ENCODE results near the gene SMCO3.

- TF ChIP-seq ZBTB7A (IDR thresholded peaks at IDR 0.05; ENCODE audit: low read depth): no peak
- TF ChIP-seq NFIC (IDR thresholded peaks at IDR 0.05): no peak
- no peak for TF ChIP-seq TAF1 (IDR thresholded peaks at IDR 0.05; ENCODE audit: low read depth)
- TF ChIP-seq CEBPB (IDR thresholded peaks at IDR 0.05): no peak
- no peak for TF ChIP-seq EP300 (IDR thresholded peaks at IDR 0.05; ENCODE audit: borderline replicate concordance)
- no peak for TF ChIP-seq TEAD4 (IDR thresholded peaks at IDR 0.05)
- TF ChIP-seq FOXM1 (IDR thresholded peaks at IDR 0.05; ENCODE audit: borderline replicate concordance, low read depth): no peak
- no peak for TF ChIP-seq CREB1 (IDR thresholded peaks at IDR 0.05; ENCODE audit: low read depth)
- no peak for TF ChIP-seq RAD21 (IDR thresholded peaks at IDR 0.05; ENCODE audit: low read depth)
- TF ChIP-seq USF1 (IDR thresholded peaks at IDR 0.05): no peak
- no peak for TF ChIP-seq YY1 (IDR thresholded peaks at IDR 0.05; ENCODE audit: low read depth)
- no peak for TF ChIP-seq REST (IDR thresholded peaks at IDR 0.05; ENCODE audit: low read depth)
Measured at GRCh38 chr12:14767617-14768016, 46.4 kb downstream of the SMCO3 start.

Data from Ishikawa (cell line).